GM21529 (cell line): ENCODE results near the gene ME3.
A peak's percentile ranks its signal among the peaks of the same experiment; 100 is the strongest.

Experiments used
- ATAC-seq: cut with Tn5 transposase; IDR thresholded peaks from one replicate; pipeline ENCODE4 v1.9.1; 2021; ENCODE audit not compliant: unreplicated experiment

The ME3 gene

DNA sequence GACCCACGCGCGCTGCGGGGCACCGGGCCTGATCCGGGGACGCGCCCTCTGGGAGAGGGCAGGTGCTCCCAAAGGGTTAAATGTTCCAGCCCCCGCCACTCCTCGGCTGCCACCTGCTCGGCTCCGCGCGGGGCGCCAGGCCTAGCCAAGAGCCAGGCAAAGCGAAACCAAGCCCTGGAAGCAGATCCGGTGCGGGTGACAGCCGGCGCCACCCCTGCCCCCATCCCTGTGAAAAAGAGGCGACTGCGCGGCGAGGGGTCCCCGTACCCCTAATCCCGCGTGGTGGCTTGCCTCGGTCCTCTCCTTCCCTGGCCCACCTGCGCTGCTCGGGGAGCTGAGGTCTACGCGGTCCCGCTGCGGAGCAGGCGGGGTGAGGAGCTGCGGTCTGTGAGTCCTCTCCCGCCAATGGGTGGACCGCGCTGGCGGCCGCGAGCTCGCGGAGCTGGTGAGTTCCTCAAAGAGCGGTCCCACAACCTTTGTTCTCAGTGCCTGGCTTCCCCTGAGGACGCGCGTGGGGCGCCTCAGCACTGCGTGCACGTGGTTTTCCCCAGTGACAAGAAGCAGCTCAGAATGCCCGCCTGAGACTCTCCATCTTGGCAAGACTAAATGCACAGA, at the start of gene ME3:
Gene ME3 (minus strand): TSS at position 610 of the 615 bp plus-strand sequence.
- ATAC-seq, result peak; percentile 59

DNA sequence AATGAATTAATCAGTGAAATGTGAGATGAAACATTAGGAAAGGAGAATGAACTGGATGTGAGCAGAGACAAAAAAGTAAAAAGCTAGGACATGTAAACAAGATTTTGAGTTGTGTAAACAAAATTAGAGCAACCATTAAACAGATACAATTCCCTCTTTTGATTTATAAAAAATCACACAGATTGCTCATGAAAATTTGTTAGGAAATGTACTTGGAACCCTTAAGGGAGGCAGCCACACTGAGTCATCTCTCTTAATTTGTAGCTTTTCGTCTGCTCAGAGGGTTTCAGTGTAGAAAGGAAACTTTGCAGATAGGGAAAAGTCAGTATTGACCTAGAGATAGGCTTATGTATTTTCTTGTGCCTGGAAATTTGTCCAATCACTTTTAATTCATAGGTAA, 49.6 kb upstream of the ME3 start:
- no peak for ATAC-seq

DNA sequence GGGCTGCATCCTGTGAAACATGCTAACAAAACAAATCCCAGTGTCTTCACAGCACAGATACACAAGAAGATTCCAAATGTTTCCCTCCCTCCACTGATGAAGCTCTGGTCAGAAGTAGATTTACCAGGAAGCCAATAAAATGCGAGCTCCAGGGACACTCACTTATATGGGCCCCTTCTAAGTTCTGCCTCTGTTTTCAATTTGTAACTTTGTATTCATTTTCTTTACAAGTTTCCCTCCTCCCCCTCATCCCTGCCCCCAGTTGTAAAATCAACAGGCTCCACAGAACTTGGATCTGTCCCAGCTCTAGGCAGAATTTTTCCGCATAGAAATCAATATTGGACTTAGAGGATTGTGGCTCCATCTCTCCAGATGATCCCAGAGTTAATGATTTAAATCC, 48.1 kb upstream of the ME3 start:
- ATAC-seq, result no peak

DNA sequence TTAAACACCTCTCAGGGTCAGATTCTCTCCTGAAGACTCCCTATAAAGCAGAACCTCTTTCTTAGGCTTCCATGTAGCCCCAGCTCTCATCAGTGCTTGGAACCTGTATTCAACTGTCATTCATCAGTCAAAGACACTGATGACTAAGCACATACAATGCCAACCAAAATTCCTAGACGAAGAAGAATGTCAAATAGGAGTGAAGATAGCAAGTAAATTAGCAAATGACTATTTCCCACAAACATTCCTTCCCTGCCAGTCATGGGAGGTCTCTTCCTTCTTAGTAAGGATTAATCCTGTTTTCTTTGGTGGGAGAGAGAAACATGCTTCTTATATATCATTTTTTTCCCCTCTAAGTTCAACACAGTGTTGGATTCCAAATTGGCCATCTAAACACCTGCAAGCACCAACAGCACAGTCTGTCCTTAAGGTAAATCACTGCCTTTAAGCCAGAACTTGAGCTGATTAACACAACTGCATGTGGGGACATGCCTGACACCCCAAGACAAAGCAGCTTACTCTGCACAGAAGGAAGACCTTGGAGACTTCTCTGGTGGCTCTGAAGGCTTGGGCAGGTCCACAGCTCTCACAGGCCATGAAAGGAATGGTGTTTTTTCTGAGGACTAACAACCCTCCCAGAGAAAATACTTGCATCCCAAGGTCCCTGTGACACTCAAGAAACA, 47.5 kb upstream of the ME3 start:
- no peak for ATAC-seq

DNA sequence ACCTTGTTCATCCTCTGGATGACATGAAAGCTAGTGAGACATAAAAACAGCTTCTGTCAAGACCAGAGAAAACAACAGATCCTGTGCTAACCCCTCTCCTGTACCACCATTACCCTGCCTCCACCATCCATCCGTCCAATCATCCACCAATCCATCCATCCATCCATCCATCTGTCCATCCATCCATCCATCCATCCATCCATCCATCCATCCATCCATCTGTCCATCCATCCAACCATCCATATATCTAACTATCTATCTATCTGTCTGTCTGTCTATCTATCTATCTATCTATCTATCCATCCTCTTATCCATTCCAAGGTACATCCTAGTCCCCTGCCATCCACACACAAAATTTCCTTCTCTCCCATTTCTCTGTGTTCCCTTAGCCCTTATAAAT, 46.6 kb upstream of the ME3 start:
- no peak for ATAC-seq

DNA sequence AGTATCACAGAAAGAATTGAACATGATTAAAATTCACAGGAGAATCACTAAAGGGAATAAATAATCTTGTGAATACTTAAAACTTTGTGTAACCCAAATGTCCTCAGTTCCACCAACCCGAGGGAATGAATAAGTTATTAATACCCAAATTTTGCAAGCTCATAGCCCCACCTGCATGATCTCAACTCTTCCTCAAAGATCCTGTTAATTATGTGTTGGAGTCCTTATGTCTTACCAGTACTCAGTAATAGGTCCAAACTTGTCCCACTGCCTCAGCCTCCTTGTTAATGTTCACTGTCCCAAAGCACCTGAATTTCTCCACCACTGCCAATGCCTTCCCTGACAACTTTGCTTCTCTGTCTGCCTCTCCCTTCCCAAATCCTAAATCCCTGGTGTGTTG, 46.1 kb upstream of the ME3 start:
- ATAC-seq, result no peak

DNA sequence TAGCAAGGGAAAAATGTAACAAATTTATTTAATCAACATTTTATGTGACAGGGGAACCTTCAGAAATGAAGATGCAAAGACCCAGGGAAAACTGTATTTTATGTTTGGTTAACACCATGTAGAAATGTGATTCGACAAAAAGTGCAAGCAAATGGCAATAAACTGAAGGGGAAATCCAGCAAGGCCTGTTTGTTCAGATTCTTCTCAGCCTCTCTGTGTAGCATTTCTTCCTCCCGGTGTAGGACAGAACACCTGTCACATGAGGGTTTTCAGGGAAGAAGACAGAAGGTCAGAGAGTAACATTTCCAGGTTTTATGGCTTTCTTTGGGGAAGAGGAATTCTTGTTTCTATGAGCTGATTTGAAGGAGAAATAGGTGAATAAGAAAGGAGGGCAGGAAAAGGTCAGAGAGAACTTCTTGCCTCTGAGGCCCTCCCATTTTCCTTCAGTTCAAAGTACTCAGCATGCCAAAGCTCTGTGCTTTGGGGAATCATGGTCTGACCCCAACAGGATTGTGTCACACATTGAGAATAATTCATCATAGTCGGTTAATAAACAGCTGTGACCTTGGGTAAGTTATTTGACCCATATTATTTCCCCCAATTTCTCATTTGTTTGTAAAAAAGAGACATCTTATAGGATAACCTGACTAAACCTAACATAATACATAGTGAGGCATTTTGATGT, 45.5 kb upstream of the ME3 start:
- ATAC-seq, result no peak

DNA sequence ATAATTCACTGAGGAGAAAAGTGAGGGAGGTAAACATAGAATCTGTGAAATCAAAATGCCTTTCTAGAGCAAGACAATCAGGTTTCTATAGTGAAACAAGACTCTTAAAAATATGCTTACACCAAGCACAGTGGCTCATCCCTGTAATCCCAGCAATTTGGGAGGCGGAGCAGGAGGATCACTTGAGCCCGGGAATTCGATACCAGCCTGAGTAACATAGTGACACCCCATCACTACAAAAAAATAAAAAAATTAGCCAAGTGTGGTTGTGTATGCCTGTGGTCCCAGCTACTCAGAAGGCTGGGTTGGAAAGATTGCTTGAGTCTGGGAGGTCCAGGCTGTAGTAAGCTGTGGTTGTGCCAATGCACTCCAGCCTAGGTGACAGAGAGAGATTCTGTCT, 43.2 kb upstream of the ME3 start:
- no peak for ATAC-seq

DNA sequence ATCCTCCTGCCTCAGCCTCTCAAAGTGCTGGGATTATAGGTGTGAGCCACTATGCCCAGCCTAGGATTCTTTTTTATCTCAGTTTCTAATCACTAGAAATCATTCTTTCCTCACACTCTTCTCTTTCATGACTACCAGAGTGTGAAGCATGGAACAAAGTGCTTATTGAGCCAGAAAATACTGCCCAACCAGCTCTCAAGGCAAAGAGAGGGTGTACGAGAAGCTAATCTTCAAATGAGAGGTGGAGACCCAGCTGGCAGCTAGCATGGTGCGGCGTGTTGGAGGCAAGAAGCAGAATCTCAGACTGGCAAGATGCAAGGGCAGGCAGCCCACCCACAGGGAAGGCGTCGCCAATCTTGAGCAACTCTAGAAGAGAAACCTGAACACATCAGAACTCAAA, 41.1 kb upstream of the ME3 start:
- no peak for ATAC-seq

DNA sequence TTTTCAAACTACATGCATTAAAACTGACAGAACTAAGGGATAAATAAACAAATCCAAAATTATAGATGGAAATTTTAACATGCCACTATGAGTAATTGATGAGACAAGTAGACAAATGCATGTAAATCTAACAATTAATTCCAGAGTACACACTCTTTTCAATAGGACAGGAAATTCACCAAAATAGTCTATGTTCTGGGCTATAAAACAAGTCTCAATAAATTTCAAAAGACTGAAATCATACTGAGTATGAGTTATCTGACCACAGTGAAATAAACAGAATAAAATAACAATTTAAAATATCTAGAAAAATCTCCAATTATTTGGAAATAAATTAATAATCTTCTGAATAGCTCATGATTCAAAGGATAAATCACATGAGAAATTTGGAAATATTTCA, 38.5 kb upstream of the ME3 start:
- ATAC-seq, result no peak

DNA sequence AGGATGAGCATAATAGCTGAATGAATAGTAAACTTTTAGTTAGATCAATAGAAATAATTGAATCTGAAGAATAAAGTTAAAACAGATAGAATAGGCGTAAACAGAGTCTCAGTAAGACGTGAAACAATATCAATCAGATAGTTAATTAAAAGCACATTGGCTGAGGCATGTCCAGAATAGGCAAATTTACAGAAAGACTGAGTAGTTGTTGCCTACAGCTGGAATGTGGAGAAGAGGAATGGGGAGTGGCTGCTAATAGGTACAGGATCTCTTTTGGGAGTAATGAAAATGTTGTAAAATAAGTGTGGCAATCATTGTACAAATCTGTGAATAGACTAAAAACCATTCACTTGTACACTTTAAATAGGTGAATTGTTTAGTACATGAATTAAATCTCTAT, 36.3 kb upstream of the ME3 start:
- no peak for ATAC-seq

DNA sequence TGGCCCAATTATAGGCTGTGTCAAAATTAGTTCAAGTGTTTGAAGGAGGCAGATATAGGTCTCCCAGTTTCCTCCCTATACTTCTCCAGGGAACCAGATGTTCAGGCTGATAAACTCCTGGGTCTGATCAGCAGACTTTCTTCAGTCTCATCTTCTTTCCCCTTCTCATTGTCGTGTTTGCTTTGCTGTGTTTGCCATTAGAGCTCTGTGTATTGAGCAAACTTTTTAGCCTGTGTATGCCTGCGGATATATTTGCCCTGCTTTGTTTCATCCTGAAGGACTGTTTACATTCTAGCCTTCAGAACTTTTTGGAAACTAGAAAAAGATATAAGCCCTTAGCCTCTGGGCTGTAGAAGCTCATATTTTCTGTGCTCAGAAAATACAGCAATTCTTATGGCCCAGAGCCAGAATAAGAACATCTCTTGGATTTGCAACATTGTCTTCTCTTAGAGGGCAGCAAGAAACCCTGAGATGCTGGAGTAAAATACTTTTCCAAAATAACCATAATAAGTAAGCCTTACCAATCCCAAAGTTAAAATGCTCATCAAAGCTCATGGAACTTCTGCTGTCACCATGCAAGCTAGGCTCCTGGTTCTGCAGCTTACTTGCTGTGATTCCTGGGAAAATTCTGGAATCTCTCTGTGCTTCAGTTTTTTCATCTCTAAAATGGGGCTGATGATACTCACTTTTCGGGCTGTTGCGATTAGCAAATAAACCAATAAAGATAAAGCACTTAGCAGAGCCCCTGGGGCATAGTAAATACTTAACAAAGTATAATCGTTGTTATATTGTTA, 34.1 kb upstream of the ME3 start:
- ATAC-seq, result no peak

DNA sequence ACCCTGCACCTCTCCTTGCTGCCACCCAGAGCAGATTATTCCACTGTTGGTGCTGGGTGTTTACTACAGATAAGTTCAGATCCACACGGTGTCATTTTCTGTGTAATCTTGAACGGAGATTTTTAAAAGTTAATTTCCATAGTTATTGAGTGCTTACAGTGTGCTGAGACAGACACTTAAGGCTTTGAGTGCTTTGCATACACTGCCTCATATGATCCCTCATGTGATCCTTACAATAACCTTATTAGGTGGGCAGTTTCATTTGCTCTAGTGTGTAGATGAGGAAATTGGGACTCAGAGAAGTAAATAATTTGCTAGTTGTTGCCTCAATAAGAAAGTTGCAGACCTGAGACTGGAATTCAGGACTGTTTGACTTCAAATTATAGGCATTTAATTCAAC, 32.3 kb upstream of the ME3 start:
- no peak for ATAC-seq

DNA sequence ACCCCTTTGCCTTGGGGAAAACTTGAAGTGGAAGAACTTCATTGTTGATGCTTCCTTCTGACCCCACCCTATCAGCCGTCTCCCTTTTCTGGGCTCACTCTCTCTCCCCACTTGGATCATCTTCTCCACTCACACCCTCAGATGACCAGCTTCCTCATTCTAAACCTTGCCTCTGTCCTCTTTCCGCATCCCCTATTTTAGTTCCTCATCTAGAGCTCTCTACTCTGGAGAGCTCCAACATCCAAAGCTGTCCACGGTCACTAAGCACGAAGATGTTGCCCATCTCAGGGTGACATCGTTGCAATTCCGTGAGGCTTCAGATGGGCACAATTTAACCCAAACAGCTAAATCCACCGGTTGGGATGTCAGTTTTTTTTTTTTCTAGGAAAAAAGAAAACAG, 31.6 kb upstream of the ME3 start:
- no peak for ATAC-seq

DNA sequence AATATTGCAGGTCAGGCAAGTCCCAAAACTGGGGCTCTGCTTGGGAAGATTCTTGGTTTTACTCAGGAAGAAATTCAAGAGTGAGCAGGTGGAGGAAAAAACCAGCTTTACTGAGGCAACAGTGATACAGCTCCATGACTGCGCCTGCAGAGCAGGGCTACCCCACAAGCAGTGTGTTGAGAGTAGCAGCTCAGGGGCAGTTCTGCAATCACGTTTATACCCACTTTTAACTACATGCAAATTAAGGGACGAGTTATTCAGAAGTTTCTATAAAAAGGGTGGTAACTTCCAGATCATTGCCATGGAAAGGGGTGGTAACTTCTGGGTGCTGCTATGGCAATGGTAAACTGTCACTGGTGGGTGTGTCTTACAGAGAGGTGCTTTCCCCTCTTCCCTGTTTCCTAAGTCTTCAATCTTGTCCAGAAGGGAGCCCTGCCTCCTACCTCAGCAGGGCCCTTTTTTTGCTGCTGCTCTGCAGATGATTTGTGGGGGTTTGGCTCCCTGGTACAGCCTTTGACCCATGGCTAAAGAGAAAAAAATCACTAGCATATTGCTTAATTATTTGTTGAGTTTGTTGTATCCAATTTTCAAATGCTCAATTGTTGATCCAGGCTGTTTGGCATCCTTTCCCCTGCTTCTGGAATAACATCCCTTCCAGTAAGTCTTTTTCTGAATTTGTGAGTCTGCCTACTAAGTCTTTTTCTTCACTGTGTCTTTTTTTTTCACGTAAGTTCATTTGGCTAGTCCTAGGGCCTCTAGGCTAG, 30.0 kb upstream of the ME3 start:
- no peak for ATAC-seq

DNA sequence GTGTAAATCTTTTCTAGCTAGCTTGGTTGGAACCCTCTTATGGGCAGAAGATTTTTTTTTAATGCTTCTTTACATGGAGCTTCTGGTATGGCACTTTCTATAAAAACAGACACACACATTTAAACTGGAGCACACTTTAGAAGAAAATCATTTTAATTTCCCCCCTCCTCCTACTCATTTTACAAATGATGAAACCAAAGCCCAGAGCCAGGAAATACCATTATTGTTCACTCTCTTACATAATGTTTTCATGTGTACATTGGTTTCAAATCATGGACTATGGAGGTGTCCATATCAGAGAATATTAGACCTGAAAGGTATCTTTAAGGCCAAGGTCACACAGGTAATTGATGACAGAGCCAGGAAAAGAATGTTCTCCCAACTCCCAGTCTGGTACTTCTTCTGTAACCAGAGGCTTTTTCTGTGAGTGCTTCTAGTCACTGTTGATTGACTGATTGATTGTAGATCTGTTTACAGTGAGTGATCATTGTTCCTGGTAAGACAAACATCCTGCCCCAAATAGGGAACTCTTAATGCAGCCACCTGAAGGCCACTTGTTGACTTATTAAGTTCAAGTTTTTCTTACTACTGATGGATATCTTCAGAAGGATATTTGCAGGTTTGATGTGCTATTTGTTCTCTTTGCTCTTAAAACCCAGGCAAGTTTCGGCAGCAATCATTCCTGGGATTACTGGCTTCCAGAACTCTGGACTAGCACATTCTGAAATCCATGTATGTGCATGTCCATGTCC, 26.8 kb upstream of the ME3 start:
- no peak for ATAC-seq

DNA sequence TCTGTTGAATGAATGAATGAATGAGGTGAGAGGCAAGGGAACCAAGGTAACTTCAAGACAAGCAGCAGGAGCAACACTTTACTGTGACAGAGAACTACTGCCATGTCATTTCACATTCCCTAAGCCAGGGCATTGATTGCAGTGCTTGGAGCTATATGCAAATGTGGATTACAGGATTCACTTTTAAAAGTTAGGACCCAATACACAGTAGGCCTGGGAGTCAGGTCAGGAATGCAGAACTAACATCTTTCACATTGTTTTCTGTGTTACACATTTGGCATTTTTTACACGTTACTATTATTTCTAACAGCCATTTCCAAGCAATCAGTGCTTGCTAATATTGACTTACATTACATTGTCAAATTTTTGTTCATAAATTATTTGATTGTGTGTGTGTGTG, 26.2 kb upstream of the ME3 start:
- no peak for ATAC-seq

DNA sequence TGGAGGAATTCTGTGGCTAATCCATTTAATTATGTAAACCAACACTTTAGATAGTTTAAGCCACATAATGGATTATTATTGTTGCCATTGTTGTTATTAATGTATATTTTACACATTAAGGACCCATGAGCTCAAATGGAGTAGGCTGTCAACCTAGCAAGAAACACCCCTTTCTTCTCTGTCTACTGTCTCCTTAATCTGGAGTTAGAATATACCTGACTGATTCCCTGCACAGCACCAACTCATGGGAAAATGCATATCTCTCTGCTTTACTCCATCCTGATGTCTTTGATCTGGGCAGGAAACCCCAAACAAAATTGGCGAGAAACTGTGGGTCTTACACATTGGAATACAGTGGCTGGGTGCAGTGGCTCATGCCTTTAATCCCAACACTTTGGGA, 24.0 kb upstream of the ME3 start:
- no peak for ATAC-seq

DNA sequence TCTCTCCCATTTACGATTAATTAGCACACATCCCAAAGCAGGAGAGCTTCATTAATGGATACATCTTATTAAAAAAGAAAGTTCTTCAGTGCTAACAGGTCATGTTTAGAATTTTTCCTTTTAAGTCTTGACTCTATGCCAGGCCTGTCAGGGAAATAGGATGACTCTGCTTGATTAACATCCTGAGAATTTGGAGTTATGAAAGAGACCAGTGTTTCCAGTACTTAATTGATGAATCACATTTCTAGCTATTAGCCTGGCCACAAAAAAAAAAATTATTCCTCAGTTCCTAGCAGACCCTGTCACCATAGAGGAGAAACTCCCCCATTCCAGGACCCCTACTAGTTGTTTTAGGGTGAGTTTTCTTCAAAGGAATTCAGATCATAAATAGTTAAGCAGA, 23.6 kb upstream of the ME3 start:
- ATAC-seq, result no peak

DNA sequence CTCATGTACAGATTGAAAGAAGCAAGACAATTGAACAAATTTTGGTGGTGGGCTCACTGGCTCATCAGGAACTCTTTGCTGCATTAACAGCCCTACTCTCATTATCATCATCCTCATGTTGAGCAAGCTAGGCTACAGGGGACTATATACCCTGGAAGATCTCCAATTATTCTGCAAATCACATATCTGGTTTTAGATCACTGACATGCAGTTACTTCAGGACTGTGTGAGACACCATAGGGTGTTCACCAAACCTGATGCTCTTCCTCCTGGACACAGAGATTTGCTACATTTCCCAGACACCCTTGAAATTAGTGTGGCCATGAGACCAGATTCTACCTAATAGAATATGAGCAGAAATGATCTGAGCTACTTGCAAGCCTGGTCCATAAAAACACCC, 23.0 kb upstream of the ME3 start:
- ATAC-seq, result no peak
